GM13976 (cell line): ENCODE measurements around the gene AGAP1.

Experiments
- DNase-seq: peaks from one replicate; pipeline ENCODE4 v3.0.0; 2012; ENCODE audit warnings: low spot score
- in situ Hi-C: fragments of 300-500 bp; cut with MboI; formaldehyde crosslinking; loops from one replicate; pipeline ENCODE4 v1.12.0; 2022; ENCODE audit warnings: low sequenced_read_pairs, mixed read lengths, inconsistent platforms; ENCODE audit not compliant: unreplicated experiment
- TF ChIP-seq, protein P1 (sequence below): IDR thresholded peaks from 2 replicates; pipeline ENCODE4 v1.5.1; 2012; ENCODE audit warnings: borderline replicate concordance, mild to moderate bottlenecking; ENCODE audit not compliant: insufficient read depth; ENCODE audit errors: extremely low read depth, missing control alignments, control extremely low read depth

Gene AGAP1

DNA sequence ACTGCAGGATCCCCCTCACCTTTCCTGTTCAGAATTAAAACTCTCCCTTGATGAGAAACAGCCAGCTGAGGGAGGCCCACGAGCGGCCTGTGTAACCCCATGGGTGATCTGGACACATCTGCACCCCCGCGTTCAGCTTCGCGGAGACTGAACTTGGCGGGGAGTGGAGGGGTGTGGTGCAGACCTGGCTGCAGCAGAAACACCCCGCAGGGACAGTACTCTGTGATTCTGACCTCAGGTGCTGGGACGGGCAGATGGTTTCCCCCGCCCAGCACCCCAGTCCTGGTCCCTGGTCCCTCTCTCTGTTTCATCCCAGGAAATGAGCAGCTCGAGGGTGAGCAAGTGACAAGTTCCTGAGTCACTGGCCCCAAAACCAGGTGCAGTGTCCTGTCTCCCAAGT, 633.2 kb downstream of the AGAP1 start:
- in situ Hi-C loops = no loop called here
- TF ChIP-seq, protein P1, sequence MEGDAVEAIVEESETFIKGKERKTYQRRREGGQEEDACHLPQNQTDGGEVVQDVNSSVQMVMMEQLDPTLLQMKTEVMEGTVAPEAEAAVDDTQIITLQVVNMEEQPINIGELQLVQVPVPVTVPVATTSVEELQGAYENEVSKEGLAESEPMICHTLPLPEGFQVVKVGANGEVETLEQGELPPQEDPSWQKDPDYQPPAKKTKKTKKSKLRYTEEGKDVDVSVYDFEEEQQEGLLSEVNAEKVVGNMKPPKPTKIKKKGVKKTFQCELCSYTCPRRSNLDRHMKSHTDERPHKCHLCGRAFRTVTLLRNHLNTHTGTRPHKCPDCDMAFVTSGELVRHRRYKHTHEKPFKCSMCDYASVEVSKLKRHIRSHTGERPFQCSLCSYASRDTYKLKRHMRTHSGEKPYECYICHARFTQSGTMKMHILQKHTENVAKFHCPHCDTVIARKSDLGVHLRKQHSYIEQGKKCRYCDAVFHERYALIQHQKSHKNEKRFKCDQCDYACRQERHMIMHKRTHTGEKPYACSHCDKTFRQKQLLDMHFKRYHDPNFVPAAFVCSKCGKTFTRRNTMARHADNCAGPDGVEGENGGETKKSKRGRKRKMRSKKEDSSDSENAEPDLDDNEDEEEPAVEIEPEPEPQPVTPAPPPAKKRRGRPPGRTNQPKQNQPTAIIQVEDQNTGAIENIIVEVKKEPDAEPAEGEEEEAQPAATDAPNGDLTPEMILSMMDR = no peak
- no peak for DNase-seq

DNA sequence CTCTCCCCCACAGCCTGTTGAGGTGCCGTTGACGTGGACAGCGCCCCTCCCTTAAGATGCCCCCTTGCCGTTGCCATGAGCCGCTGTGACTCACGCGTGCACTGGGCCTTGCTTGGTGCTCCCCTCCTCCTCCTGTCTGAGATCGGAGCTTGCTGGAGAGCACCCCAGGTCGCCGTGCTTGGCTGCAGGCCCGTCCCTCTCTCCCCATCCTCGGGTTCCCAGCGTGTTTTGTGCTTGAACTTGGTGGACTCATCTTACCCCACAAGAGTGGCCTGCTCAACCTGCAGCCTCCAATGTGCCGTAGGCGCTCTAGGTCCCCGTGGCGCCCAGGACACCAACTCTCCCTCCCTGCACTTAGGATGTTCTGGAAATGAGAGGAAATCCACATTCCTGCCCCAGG, 634.5 kb downstream of the AGAP1 start:
- DNase-seq = no peak
- in situ Hi-C loops = no loop called here
- TF ChIP-seq, protein P1 = no peak

DNA sequence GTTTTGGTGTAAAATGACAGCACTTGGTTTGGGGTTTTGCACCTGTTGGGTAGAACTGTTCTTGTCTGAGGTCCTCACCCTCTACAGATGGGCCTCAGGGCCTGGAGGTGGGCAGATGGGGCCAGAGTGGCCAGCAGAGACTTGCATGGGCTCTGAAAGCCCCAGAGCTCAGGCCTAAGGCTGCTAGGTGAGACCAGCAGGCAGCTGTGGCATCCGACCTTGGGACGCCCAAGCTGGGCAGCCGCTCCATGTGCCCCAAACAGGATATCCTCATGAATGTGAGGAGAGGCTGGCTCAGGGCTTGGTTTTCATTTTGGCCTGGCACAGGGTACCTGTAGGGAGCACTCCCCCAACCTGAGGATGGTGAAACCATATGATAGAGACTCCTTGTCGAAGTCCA, 636.1 kb downstream of the AGAP1 start:
- in situ Hi-C loops = no loop called here
- TF ChIP-seq, protein P1 = no peak

DNA sequence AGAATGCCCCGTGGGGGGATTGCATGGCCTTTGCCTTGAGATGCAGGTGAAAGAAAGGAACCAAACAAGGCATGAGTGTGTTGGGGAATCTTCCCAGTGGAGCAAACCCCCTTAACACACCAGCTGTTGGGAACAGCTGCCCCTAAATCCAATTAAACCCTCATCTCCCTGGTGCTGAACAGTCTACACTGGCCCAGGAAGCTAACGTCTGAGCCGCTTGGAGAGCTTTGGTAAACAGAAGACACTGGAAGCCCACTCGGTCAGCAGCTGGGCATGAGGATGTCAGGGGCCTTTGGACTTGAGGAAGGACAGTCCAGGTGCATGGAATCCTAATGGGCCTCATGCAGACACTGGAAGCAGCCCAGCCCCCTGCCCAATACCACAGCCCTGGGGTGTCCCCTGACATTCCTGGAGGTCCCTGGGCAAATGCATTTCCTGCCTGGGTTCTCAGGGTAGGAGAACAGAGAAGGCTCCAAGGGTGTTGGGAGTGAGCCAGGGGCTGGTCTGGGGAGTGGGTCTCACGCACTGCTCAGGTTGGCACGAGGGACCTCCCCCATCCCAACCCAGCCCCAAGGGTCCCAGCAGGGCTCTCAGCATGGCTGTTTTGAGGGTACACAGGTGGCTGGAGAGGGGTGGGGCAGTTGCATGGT, 636.6 kb downstream of the AGAP1 start:
- TF ChIP-seq, protein P1 = no peak
- no peak for DNase-seq
- in situ Hi-C loops = no loop called here

More for the DNA sequence above, 636.1 kb downstream of the AGAP1 start:
- no peak for DNase-seq

DNA sequence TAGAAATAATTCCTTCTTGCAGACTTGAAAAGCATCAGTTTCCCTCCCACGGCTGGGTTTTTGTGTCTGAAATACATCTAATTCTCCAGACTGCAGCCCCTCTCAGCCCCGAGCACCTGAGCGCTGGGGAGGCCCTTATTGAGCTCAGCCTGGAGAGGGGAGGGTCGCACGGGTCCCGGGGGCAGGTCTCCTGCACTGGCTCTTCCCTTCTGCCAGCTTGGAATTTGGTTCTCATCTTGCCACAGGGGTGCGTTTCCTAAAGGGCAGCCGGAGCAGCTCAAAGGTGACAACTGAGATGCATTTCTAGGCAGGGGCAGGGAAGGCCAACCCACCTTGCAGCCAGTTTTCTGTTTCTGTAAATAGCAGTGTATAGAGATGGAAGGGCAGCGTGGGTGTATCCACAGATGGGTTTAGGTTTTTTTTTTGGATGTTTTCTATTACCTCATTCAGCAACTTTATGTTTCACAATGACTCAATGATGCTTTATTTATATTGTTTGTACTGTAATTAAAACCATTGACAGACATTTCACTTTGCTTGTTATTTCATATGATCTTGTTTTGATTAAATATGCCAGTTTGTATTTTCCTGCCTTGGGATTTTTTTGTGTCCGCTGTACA, 637.3 kb downstream of the AGAP1 start:
- in situ Hi-C loops = no loop called here
- TF ChIP-seq, protein P1 = no peak
- peak; percentile 76 for DNase-seq

DNA sequence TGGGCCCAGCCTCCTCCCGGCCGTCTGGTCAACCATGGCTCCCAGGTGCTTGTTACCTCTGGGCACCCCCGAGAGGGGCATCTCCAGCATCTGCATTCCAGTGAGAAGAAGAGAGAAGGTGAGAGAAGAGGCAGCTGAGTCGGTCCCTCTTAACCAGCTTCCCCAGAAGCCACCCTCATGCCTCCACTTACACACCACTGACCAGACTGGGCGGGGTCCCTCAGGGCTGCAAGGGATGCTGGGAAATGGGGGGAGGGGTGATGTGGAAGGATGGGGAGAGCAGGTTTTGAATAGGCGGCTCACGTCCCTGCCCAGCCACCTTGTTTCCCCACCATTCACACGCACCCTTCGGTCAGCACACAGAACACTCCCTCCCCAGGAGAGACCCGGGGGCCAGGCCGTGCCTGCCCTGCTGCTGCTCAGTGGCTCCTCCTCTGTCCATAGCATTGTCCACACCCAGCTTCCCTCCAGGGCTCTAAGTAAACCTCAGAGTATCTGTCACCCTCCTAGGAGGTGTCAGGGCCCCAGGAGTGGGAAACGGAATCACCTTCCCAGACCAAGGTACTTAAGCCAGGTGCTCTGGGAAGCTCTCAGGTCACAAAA, 639.7 kb downstream of the AGAP1 start:
- TF ChIP-seq, protein P1 = no peak
- DNase-seq = no peak
- in situ Hi-C loops = no loop called here
